Endometrial microvascular endothelial cells (primary cell): Measurements from ENCODE around the gene DAZAP2. TPM values are rescaled to one million over a fixed set of nuclear protein-coding genes. Genes with fewer than 3 reads are reported as not detected.
"Not testable (repeated sequence)": the region's sequence is repeated elsewhere in the genome, so short reads cannot be mapped to it uniquely, and the experiment has no call there.

ENCODE experiments used
- in situ Hi-C: cut with HindIII; loops from 2 replicates; pipeline ENCODE4 v1.10.0; 2017; ENCODE audit warnings: low sequenced_read_pairs, low pct_unique_long_range_greater_than_20kb; ENCODE audit errors: inconsistent ontology term
- total RNA-seq: library from RNA; depleted of rRNA; stranded (reverse); fragments of >200 nt; gene quantifications from one replicate; pipeline ENCODE4 v1.2.3, GENCODE V29; 2015; ENCODE audit errors: inconsistent ontology term

Gene DAZAP2
- total RNA-seq, 1 donor from 2014 or later: 252 TPM

DNA sequence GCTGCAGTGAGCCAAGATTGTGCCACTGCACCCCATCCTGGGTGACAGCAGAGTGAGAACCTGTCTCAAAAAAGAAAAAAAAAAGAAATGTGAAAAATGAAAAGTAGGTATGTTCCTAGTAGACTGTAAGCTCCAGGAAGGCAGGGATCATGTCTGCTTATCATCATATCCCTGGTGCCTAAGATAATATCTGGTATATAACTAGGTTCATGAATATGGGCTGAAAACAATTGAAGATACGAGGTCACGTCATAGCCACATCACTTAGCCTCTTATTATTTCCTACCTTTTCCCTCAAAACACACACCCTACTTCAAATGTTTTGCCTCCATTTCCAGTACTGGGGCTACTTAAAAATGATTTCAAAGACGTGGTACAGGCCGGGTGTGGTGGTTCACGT lies 23.7 kb upstream of the DAZAP2 start:
- in situ Hi-C loops: no loop called here

DNA sequence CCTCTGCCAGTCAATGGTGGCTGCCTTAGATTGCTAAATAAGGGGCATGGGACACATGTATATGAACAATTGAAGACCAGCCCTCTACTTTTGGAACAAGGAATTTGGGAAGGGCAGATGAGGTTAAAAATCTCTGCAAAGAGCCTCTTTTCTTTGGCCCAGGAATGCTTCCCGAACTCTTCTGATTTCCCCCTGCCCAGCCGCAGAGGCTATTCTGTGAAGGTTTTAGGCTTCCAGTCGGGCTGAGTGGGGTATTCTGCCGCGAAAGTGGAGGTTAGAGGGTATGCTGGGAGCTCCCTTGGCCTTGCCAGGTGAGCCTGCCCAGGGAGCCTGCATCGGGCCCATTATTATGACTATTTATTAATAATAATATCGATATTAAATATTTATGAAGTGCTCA lies 22.0 kb upstream of the DAZAP2 start:
- in situ Hi-C loops: no loop called here

DNA sequence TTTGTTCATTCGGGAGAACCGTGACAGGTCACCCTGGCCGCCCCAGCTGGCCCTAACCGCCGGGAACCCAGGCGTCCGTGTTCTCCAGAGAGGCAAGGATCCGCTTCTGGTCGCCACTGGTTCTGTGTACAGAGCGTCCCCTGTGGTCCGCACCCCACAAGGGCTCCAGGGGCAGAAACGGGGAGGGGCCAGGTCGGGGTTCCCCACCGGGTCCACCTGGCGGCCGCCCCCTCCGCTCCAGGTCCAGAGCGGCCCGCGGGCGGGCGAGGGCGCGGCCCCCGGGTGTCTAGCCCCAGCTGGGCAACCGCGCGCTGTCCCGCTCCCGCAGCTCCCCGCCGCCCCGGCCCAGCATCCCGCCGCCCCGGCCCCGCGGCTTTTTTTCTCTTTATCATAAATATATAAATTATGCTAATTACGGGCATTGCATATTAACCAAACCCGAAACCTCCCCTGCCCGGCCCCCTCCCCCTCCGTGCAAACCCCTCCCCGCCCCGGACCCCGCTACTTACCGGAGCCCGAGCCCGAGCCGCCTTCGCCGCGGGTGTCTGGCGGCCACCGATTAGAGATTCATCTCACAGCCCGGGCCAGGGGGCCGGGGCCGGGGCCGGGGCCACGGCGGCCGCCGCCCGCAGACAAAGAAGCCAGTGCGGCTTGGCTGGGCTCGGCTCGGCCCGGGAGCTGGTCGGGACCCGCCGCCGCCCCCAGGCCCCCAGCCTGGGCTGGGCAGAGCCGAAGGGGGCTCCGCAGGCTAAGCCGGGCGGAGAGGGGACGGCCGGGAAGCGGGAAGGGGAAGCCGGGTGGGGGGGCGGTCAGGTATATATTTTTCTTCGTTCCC lies 21.3 kb upstream of the DAZAP2 start:
- in situ Hi-C loops: no loop called here

DNA sequence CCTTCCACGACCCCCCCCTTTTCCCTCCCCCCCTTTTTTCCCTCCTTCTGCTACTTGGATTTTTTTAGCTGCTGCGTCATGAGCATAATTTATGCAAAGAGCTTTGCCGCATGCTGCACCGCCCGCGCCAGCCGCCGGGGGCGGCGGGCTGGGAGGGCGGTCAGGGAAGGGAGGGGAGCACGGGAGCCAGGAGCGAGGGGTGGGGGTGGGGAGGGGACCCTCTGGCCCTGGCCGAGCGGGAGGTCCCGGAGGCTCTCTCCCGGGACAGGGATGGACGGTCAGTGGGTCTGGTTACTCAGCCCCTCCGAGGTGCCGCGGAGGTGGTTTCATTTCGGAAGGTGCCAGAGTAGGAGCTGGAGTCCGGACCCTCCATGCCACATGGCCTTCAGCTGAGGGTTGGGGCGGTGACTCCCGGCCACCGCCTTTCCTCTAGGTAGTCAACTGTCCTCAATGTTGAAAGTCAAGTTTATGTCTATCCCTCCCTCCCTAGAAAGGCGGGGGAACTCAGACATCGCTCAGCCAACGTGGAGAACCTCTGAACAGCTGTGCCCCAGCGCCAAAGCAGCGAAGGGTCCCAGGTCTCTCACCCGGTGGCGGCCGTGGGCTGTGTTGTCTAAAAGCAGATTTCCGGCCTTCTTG lies 20.5 kb upstream of the DAZAP2 start, which contains the start of gene POU6F1:
Gene POU6F1, minus strand, starts transcription at position 95 of the 639 bp plus-strand sequence. CDS start 11,226 bp downstream, outside the sequence.
- in situ Hi-C loops: no loop called here

DNA sequence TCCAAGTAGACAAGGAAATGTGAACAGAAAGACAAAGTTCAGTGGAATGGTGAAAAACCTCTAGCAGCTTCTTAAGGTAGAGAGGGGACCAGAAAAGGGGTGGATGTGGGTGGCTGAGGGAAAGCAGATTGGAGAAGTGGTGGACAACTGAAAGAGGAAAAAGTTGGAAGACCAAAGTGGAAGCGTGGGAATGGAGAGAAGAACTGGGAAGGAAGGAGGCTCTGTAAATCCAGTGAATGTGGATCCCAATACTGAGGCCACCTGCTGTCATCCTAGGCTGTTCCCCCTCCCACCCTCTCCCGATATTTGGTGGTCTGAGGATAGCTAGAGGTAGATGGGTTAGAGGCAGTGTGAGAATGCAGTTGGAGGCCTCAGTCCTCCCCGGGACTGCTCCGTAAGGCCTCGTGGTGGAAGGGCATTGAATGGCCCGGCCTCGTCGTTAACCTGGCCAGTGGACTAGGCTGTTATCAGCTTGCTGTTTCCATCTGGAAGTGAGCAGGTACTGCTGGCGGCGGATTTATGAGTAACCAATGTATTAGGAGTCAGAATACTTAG lies 19.9 kb upstream of the DAZAP2 start:
- in situ Hi-C loops: no loop called here

DNA sequence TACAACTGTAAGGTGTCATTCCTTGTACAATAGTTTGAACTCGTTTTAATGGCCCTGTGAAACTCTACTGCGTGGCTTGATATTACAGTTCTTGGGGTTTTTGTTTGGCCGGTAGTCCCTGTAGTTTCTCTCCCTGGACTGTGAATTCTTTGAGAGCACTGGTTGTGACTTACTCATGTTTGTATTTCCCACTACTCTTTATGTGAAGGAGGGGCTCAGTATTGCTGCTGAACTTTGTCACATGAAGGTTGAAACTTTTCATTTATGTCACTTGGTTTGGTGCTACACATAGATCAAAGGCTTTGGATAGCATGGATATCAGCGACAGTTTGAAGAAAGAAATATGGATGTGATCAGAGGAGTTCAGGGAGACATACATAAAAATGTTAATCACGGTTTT lies 19.3 kb upstream of the DAZAP2 start:
- in situ Hi-C loops: no loop called here

DNA sequence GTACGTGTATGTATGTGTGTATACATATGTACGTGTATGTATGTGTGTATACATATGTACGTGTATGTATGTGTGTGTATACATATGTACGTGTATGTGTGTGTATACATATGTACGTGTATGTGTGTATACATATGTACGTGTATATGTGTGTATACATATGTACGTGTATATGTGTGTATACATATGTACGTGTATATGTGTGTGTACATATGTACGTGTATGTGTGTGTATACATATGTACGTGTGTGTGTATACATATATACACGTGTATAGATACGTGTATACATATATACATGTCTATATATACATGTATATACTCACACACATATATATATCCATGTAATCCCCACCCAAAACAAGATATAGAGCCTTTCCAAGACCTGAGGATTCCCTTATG lies 18.8 kb upstream of the DAZAP2 start:
- in situ Hi-C loops: not testable (repeated sequence)

DNA sequence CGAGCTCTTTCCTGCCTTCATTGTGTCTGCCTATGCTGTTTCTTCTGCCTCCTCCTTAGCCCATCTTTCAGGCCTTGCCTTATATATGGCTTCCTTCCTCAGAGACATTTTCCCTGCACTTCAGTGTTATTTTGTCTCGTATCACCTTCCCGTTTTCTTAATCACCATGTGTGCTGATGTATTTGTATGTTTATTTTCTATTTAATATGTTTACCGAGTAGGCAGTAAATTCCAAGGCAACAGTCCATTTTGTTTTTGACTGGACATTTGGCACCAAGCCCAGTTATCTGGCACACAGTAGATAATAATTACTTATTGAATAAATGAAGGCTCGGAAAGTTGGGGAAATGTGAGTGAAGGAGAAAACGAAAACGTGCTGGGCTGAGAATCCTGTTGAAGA lies 16.2 kb upstream of the DAZAP2 start:
- in situ Hi-C loops: no loop called here

DNA sequence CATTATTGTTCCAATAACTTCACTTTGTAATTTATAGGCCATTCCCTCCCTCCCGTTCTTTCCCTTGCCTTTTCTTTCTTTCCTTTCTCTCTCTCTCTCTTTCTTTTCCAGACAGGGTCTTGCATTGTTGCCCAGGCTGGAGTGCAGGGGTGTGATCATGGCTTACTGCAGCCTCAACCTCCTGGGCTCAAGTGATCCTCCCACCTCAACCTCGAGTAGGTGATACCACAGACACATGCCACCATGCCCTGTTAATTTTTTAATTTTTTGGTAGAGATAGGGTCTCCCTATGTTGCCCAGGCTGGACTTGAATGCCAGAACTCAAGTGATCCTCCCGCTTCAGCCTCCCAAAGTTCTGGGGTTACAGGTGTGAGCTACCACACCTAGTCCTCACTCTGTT lies 14.0 kb upstream of the DAZAP2 start:
- in situ Hi-C loops: no loop called here

DNA sequence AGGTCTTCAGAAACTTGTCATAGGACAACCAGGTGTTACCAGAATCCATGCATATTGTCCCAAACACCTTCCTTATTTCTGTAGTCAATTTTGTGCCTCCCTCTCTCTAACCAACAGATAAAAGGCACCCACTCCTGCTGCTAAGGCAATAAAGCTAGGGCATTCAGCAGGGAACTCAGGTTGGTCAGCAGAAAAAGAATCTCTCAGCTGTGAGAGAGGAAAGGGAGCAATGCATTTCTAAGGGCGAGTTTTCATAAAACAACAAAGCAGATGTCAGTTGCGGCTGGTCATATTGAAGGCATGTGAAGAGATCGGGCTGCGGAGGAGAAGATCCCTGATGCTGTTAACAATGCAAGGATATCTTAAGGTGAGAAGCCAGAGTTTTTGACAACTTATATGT lies 13.4 kb upstream of the DAZAP2 start:
- in situ Hi-C loops: no loop called here

DNA sequence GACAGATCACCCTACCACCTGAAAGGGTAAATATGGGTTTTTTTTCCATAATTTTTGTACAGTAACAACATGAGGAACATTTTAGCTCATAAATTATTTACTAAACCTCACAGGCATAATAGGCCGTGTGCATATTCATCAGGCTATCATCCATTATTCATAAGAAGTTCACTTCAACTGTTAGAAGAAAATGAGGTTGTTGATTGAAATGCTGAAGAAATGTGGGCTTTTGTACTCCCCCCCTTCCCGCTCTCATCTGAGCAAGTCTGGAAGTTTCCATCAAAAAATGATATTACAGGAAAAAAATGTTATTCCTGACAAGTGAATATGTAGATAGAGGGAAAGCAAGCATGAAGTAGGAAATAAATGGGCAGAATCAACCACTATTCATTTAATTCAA lies 12.9 kb upstream of the DAZAP2 start:
- in situ Hi-C loops: no loop called here

DNA sequence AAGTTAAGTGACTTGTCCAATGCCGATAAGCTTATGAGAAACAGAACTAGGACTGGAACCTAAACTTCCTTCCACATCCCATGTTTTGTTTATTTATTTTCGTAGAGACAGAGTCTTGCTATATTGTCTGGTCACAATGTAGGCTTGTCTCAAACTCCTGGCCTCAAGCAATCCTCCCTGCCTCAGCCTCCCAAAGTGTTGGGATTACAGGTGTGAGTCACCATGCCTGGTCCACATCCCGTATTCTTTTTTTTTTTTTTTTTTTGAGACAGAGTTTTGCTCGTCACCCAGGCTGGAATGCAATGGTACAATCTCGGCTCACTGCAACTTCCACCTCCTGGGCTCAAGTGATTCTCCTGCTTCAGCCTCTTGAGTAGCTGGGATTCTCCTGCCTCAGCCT lies 11.5 kb upstream of the DAZAP2 start:
- in situ Hi-C loops: not testable (repeated sequence)

DNA sequence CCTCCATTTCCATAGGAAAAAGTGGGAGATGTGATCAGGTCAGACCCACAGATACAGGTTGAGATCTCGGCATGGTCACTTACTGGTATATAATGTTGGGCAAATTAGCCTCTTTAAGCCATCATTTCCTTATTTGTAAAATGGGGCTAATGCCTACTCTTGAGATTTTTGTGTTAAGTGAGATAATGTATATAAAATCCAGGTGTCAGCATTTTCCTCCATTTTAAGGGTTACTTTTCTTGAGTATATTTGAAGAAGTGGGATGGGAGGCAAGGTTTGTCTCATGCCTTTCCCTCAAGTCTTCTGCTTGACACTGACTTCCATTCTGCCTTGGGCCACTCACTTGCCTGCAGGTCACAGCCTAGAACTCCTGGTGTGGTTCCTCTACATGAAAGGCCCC lies 10.7 kb upstream of the DAZAP2 start:
- in situ Hi-C loops: no loop called here

DNA sequence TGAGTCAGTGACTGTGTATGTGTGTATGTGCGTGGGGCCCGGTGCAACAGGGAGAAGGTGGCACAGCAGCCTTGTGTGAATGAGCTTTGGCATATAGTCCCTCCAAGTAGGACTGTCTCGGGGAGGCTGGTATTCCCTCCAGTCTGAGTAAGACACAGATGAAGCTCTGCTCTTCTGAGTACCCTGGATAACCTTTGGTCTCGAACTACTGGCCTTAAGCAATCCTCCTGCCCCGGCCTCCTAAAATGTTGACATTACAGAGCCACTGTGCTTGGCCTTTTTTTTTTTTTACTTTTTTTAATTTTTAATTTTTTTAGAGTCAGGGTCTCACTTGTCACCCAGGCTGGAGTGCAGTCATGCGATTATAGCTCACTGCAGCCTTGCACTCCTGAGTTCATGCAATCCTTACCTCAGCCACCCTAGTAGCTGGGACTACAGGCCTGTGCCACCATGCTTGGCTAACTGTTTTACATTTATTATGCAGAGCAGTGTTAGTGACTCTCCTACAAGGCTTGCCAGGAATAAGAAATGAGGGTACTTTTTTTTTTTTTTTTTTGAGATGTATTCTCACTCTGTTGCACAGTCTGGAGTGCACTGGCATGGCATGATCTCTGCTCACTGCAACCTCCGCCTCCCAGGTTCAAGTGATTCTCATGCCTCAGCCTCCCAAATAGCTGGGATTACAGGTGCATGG lies 9.4 kb upstream of the DAZAP2 start:
- in situ Hi-C loops: no loop called here

DNA sequence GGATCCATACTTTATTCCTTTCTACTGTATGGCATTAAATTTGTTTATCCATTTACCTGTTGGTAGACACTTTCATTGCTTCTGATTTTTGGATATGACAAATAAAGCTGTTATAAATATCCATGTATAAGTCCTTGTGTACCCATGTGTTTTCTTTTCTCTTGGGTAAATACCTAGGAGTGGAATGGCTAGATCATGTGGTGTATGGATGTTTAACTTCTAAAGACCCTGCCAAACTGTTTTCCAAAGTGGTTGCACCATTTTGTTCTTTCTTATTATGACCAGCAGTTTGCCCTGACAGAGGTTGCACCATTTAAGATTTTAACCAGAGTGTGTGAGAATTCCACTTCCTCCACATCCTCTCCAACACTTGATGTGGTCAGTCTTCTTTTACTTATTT lies 6.0 kb upstream of the DAZAP2 start:
- in situ Hi-C loops: no loop called here

DNA sequence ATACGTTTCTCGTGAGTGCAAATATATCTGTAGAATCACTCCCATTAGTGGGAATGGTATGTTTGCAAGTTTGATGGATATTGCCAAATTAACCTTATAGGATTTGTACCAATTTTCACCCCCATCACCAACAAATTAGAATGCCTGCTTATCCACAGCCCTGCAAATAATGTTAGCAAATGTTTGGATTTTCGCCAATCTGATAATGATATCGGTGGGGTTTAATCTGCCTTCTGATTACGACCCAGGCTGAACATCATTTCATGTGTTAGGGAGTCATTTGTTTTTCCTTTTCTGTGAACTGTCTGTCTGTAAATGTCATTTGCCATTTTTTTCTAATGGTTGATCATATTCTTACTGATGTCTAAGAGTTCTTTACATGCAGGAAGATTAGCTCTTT lies 4.1 kb upstream of the DAZAP2 start:
- in situ Hi-C loops: no loop called here

DNA sequence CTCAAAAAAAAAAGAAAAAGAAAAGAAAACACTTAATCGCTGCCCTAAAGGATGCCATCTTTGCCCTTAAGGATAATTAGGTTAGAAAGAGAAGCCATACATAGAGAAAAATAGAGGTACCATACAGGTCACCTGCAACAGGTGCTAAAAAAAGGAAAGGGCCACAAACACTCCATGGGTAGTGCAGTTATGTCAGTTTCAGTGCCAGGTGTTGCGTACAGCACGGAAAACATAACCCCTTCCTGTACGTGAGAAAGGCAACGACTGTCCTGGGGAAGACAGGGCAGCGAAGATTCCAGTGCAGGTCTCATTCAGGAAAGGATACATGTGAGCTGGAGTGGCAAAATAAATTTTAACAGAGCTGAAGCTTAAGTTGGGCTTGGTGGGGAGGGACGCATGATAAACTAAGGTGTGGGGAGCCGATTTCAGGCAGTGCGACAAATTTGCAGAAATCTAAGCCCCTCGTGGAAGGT lies 553 bp upstream of the DAZAP2 start:
- in situ Hi-C loops: no loop called here

DNA sequence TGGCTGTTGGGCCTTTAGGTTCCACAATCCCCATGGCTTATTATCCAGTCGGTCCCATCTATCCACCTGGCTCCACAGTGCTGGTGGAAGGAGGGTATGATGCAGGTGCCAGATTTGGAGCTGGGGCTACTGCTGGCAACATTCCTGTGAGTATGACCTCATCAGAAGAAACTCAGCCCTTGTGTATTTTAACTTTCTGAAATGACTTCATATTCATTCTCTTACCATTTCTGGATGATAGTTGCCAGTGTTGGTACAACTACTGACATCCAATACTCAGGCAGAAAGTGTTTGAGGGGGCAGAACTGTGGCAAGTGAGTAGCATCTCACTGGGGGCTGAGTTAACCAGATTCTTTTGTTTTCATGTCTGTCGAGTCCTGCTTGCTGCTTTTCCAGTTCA lies 2.3 kb downstream of the DAZAP2 start:
- in situ Hi-C loops: no loop called here

DNA sequence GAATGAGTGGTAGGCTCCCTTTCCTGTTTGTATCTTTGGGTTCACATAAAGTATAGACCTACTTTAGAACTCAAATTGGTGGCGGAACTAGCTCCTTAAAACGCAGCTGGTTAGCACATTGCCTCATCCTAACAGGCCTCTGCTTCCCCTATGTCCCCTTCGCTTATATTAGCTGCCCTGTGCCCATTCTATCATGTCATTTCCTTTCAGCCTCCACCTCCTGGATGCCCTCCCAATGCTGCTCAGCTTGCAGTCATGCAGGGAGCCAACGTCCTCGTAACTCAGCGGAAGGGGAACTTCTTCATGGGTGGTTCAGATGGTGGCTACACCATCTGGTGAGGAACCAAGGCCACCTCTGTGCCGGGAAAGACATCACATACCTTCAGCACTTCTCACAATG lies 3.5 kb downstream of the DAZAP2 start:
- in situ Hi-C loops: no loop called here

DNA sequence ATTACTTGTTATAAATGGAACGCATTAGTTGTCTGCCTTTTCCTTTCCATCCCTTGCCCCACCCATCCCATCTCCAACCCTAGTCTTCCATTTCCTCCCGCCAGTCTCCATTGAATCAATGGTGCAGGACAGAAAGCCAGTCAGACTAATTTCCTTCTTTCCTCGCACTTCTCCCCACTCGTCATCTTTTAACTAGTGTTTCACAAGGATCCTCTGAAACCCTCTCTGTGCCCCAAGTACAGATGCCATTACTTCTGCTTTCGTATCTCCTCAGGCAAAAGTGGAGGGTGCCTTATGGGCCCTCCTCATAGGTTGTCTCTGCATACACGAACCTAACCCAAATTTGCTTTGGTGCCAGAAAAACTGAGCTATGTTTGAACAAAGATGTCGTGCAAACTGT lies 4.2 kb downstream of the DAZAP2 start:
- in situ Hi-C loops: no loop called here
